Stromal cell of bone marrow (primary cell): ENCODE results near the gene EEFSEC.

Source experiments
- DNase-seq: peaks from one replicate; pipeline ENCODE4 v3.0.0-alpha.2; 2012; ENCODE audit warnings: low read depth

Gene EEFSEC

GRCh38 chr3:128353361-128353965 lies 200.2 kb downstream of the EEFSEC start:
- no peak for DNase-seq

- no peak for DNase-seq
Measured at GRCh38 chr3:128353991-128354687, 200.9 kb downstream of the EEFSEC start.

GRCh38 chr3:128354788-128355542 lies 201.7 kb downstream of the EEFSEC start:
- DNase-seq, result no peak

GRCh38 chr3:128355543-128355919 lies 202.2 kb downstream of the EEFSEC start:
- DNase-seq, result no peak

GRCh38 chr3:128356822-128357221 lies 203.5 kb downstream of the EEFSEC start:
- no peak for DNase-seq

GRCh38 chr3:128357538-128357937 lies 204.3 kb downstream of the EEFSEC start:
- no peak for DNase-seq

- DNase-seq, result no peak
Measured at GRCh38 chr3:128358156-128358895, 205.0 kb downstream of the EEFSEC start.

GRCh38 chr3:128359060-128359664 lies 205.9 kb downstream of the EEFSEC start:
- no peak for DNase-seq

- DNase-seq, result no peak
Measured at GRCh38 chr3:128359846-128360642, 206.8 kb downstream of the EEFSEC start.

GRCh38 chr3:128360705-128361271 lies 207.5 kb downstream of the EEFSEC start:
- no peak for DNase-seq

GRCh38 chr3:128362026-128362965 lies 209.0 kb downstream of the EEFSEC start:
- DNase-seq, result no peak

- no peak for DNase-seq
Measured at GRCh38 chr3:128364291-128364690, 211.0 kb downstream of the EEFSEC start.

GRCh38 chr3:128364808-128365360 lies 211.6 kb downstream of the EEFSEC start:
- DNase-seq, result no peak

GRCh38 chr3:128366136-128366535 lies 212.9 kb downstream of the EEFSEC start:
- DNase-seq, result no peak

- DNase-seq, result no peak
Measured at GRCh38 chr3:128366652-128367051, 213.4 kb downstream of the EEFSEC start.

- DNase-seq, result no peak
Measured at GRCh38 chr3:128367221-128367620, 213.9 kb downstream of the EEFSEC start.

GRCh38 chr3:128367761-128368160 lies 214.5 kb downstream of the EEFSEC start:
- no peak for DNase-seq

- no peak for DNase-seq
Measured at GRCh38 chr3:128368626-128369025, 215.3 kb downstream of the EEFSEC start.

GRCh38 chr3:128369121-128369703 lies 215.9 kb downstream of the EEFSEC start:
- no peak for DNase-seq
